ENCODE measurements around the gene SPRY2.
"Not testable (repeated sequence)": the region's sequence is repeated elsewhere in the genome, so short reads cannot be mapped to it uniquely, and the experiment has no call there.

SPRY2 gene

GRCh38 chr13:80348314-80348713 is 7.4 kb upstream of the SPRY2 start:
- DNase-seq = no peak

- DNase-seq = no peak
These were observed 5.0 kb upstream of the SPRY2 start for GRCh38 chr13:80345771-80346510.

GRCh38 chr13:80344032-80344431 is 3.1 kb upstream of the SPRY2 start:
- DNase-seq = not testable (repeated sequence)

GRCh38 chr13:80342471-80343371 is 1.8 kb upstream of the SPRY2 start:
- DNase-seq = peak; percentile 57

GRCh38 chr13:80341756-80342370 is 937 bp upstream of the SPRY2 start:
- no peak for DNase-seq

- DNase-seq = no peak
These were observed 250 bp downstream of the SPRY2 start for GRCh38 chr13:80340651-80341100.

GRCh38 chr13:80339912-80340650 is 845 bp downstream of the SPRY2 start:
- no peak for DNase-seq

GRCh38 chr13:80339563-80339911 is 1.4 kb downstream of the SPRY2 start:
- no peak for DNase-seq

- no peak for DNase-seq
These were observed 2.0 kb downstream of the SPRY2 start for GRCh38 chr13:80338781-80339562.

- no peak for DNase-seq
These were observed 3.4 kb downstream of the SPRY2 start for GRCh38 chr13:80337288-80338081.

GRCh38 chr13:80336776-80337287 is 4.1 kb downstream of the SPRY2 start:
- no peak for DNase-seq

- no peak for DNase-seq
These were observed 4.6 kb downstream of the SPRY2 start for GRCh38 chr13:80336370-80336769.

- DNase-seq = no peak
These were observed 6.2 kb downstream of the SPRY2 start for GRCh38 chr13:80334597-80335260.

- no peak for DNase-seq
These were observed 8.9 kb downstream of the SPRY2 start for GRCh38 chr13:80331984-80332383.

- no peak for DNase-seq
These were observed 11.7 kb downstream of the SPRY2 start for GRCh38 chr13:80329250-80329649.

- no peak for DNase-seq
These were observed 21.9 kb downstream of the SPRY2 start for GRCh38 chr13:80319004-80319403.

- no peak for DNase-seq
These were observed 25.9 kb downstream of the SPRY2 start for GRCh38 chr13:80314711-80315653.

GRCh38 chr13:80313668-80314256 is 27.2 kb downstream of the SPRY2 start:
- DNase-seq = no peak

GRCh38 chr13:80312967-80313366 is 28.0 kb downstream of the SPRY2 start:
- DNase-seq = no peak
